Spleen (tissue), 11 donors: ENCODE results near the gene CLBA1. TPM values are rescaled to one million over a fixed set of nuclear protein-coding genes. Genes with fewer than 3 reads are reported as not detected.
A peak's percentile ranks its signal among the peaks of the same experiment; 100 is the strongest.

Experiments
- DNase-seq: peaks from one replicate; pipeline ENCODE4 v3.0.0-alpha.2; 2020
- H3K27ac ChIP-seq, 8 donors: fragments of 200-600 bp; sonication (generic) in 7 of 8; 1 replicate in 4 of 8; 2 replicates in 4 of 8; pipeline versions ENCODE4 v1.5.0 to v1.8.0; 2016 to 2021; ENCODE audit warnings: inconsistent platforms in 4 of 8, mild to moderate bottlenecking in 4 of 8, moderate library complexity in 1 of 8
- H3K27me3 ChIP-seq, 7 donors: fragments of 200-600 bp; sonication (generic) in 6 of 7; replicated peaks in 1 of 7; 1 replicate in 4 of 7; 2 replicates in 3 of 7; pipeline versions ENCODE4 v1.5.0 to v1.8.0; 2016 to 2021; ENCODE audit warnings: inconsistent platforms in 3 of 7, mild to moderate bottlenecking in 1 of 7
- H3K36me3 ChIP-seq, 6 donors: fragments of 200-600 bp; sonication (generic) in 5 of 6; 1 replicate in 4 of 6; 2 replicates in 2 of 6; pipeline versions ENCODE4 v1.5.0 to v1.8.0; 2016 to 2021; ENCODE audit warnings: inconsistent platforms in 2 of 6
- H3K4me1 ChIP-seq, 6 donors: fragments of 200-600 bp; sonication (generic) in 5 of 6; 1 replicate in 3 of 6; 2 replicates in 3 of 6; pipeline versions ENCODE4 v1.5.0 to v1.8.0; 2016 to 2021; ENCODE audit warnings: inconsistent platforms in 3 of 6
- H3K4me3 ChIP-seq, 8 donors: fragments of 200-600 bp; sonication (generic) in 7 of 8; 1 replicate in 4 of 8; 2 replicates in 4 of 8; pipeline versions ENCODE4 v1.5.0 to v1.8.0; 2016 to 2021; ENCODE audit warnings: inconsistent platforms in 4 of 8, mild to moderate bottlenecking in 4 of 8, moderate library complexity in 2 of 8
- H3K9me3 ChIP-seq, 8 donors: fragments of 200-600 bp; sonication (generic) in 7 of 8; 1 replicate in 4 of 8; 2 replicates in 4 of 8; pipeline versions ENCODE4 v1.5.0 to v1.8.0; 2016 to 2021; ENCODE audit warnings: inconsistent platforms in 4 of 8
- POLR2A ChIP-seq, 3 donors: fragments of 450-650 bp; IDR thresholded peaks; one replicate each; pipeline ENCODE4 v1.5.1; 2017; ENCODE audit warnings: antibody characterized with exemption in 3 of 3, mild to moderate bottlenecking in 1 of 3
- POLR2AphosphoS5 ChIP-seq, 3 donors: sonication (generic); formaldehyde crosslinking; IDR thresholded peaks; one replicate each; pipeline ENCODE4 v1.5.1; 2017; ENCODE audit warnings: antibody characterized with exemption in 3 of 3
- WGBS, 5 donors: extraction: QIAGEN DNeasy Blood & Tissue Kit in 3 of 5; methylation state at CpG; one replicate each; pipeline versions ENCODE4 v1.1.5 to v1.1.7; 2013 to 2018; 5-methylcytosine and 5-hydroxymethylcytosine counted together
- intact Hi-C: fragments of 100-400 bp; cut with DNase I; formaldehyde crosslinking; loops from one replicate; pipeline ENCODE4 v1.15.0; 2023; ENCODE audit warnings: low total_unique reads
- polyA plus RNA-seq, 3 donors: library from polyadenylated mRNA; stranded (reverse); fragments of 200-250 nt; gene quantifications; one replicate each; pipeline ENCODE4 v1.2.1, GENCODE V29; 2013
- total RNA-seq, 7 donors: library from RNA; depleted of rRNA in 3 of 7; stranded (reverse); fragments of >200 nt in 3 of 7; fragmentation: NEBNext Ultra II Directional in 4 of 7; extraction: Animal tissue kit (Norgen Biotek cat#: 25700) in 4 of 7; gene quantifications; one replicate each; pipeline versions ENCODE4 v1.1.0 to v1.2.1, GENCODE V29; 2016 to 2021
- TF ChIP-seq, protein P1 (sequence below), 11 experiments: fragments of 200-600 bp in 7 of 11; fragments of 450-650 bp in 4 of 11; sonication (generic) in 4 of 11; IDR thresholded peaks in 8 of 11; conservative IDR thresholded peaks in 3 of 11; 1 replicate in 7 of 11; 2 replicates in 4 of 11; pipeline versions ENCODE4 v1.4.0 to v1.8.0; 2016 to 2021; ENCODE audit warnings: antibody characterized with exemption in 11 of 11, inconsistent platforms in 4 of 11, mild to moderate bottlenecking in 1 of 11
- donor health status: healthy with polysubstance abuse.
- donor health status: DM: no; HTN: no; CAD: no; lungs with moderate emphysema.
- donor health status: DM: no; HTN: no; CAD: no.
- donor health status: Bipolar disorder and iron deficiency.
- donor health status: healthy.
- donor health status: DM: no; HTN: no; CAD: no.
- donor health status: DM: yes; HTN: yes; CAD: no.

Gene CLBA1
- total and polyA plus RNA-seq, 10 donors, result 1.7 to 4.3 (median 3.7) TPM

DNA sequence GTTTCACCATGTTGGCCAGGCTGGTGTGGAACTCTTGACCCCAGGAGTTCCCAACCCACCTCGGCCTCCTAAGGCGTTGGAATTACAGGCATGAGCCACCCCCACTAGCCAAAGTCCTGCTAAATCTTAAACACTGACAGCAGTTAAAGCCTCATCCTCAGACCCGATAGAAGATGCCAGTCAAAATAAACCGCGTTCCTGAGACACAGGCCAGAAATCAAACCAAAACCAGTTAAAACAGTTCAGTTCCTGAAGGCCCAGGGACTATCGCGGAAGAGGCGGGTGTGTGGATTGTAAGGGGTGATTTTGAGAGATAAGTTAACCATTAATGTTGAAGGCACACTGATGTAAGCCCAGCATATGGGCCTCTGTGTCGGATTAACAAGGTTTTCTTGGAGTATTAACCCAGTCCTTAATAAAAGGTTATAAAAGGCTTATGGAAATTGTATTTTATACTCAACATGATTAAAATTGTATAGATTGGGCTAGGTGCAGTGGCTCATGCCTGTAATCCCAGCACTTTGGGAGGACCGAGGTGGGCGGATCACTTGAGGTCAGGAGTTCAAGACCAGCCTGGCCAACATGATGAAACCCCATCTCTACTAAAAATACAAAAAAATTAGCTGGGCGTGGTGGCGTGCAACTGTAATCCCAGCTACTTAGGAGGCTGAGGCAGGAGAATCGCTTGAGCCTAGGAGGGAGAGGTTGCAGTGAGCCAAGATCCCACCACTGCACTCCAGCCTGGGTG, 54.0 kb downstream of the CLBA1 start:
- Histone ChIP-seq H3K4me3 (no peak overlapping the region), H3K27ac (no peak overlapping the region), H3K27me3 (no peaks in the 10 kb centered on the region), H3K9me3 (no peaks in the 10 kb centered on the region), H3K4me1 (peaks cover 0 to 9% (median 0%) of the 10 kb centered on the region in 6 donors), H3K36me3 (no peaks in the 10 kb centered on the region)
- intact Hi-C loops, result no loop called here
- peak; percentile 31 for DNase-seq
- TF ChIP-seq POLR2A (IDR thresholded peaks at IDR 0.05) (no peak), POLR2AphosphoS5 (IDR thresholded peaks at IDR 0.05) (no peak)
- TF ChIP-seq, protein P1, sequence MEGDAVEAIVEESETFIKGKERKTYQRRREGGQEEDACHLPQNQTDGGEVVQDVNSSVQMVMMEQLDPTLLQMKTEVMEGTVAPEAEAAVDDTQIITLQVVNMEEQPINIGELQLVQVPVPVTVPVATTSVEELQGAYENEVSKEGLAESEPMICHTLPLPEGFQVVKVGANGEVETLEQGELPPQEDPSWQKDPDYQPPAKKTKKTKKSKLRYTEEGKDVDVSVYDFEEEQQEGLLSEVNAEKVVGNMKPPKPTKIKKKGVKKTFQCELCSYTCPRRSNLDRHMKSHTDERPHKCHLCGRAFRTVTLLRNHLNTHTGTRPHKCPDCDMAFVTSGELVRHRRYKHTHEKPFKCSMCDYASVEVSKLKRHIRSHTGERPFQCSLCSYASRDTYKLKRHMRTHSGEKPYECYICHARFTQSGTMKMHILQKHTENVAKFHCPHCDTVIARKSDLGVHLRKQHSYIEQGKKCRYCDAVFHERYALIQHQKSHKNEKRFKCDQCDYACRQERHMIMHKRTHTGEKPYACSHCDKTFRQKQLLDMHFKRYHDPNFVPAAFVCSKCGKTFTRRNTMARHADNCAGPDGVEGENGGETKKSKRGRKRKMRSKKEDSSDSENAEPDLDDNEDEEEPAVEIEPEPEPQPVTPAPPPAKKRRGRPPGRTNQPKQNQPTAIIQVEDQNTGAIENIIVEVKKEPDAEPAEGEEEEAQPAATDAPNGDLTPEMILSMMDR (IDR thresholded peaks at IDR 0.05 in 8 of 11, conservative IDR thresholded peaks at IDR 0.05 in 3 of 11), result no peak
- WGBS, 5 donors, result 82 to 92% (median 84%) methylated on average over 10 to 14 of the region's 14 CpGs

DNA sequence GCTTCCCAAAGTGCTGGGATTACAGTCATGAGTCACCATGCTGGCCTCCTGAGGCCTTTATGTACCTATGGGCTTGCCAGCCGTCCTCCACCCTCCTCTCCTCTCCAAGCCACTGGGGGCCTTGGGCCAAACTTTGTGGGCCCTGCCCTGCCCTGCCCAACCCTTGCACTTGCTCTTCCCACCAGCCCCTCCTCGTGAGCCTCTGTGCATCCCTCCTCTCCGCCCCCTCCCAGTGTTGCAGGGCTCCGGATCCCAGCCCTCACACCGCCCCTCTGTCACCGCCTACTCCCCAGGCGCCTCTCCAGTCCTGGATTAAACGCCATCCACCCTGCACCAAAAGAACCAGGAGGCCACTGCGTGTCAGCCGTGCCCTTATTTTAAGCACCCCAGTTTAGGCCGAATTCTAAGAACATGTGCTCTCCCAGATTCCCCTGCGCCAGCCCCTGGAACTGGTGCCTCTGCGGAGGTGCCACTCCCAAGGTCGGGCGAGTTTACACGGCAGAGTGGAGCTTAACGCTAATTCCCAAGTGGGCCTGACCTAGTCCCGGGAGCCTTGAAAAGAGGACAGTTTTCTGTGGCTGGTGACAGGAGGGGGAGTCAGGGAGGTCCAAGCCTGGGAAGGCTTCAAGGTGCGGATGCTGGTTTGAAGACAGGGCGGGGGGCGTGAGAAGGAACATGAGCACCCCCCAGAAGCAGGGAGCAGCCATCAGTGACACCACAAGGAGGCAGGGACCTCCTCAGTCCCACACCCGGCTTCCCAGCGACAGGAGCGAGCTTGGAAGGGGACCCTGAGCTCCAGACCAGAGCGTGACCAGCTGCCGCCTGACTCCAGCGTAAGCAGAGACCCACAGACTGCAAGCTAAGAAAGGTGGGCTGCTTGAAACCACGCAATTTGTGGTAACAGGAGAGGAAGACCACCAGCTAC, 56.5 kb downstream of the CLBA1 start:
- Histone ChIP-seq H3K9me3 (no peaks in the 10 kb centered on the region), H3K36me3 (peaks cover 0 to 4% (median 0%) of the 10 kb centered on the region in 6 donors), H3K4me3 (no peak overlapping the region), H3K27ac (no peak overlapping the region), H3K27me3 (peaks cover 0 to 5% (median 0%) of the 10 kb centered on the region in 7 donors), H3K4me1 (peaks cover 5 to 33% (median 12%) of the 10 kb centered on the region in 6 donors)
- 83 to 92% (median 88%) methylated on average over 25 to 28 of the region's 28 CpGs for WGBS, 5 donors
- DNase-seq, result peak; percentile 59
- no peak for TF ChIP-seq POLR2A (IDR thresholded peaks at IDR 0.05)
- TF ChIP-seq, protein P1 (IDR thresholded peaks at IDR 0.05 in 8 of 11, conservative IDR thresholded peaks at IDR 0.05 in 3 of 11), result no peak
- no peak for TF ChIP-seq POLR2AphosphoS5 (IDR thresholded peaks at IDR 0.05)
- intact Hi-C loops, result no loop called here

DNA sequence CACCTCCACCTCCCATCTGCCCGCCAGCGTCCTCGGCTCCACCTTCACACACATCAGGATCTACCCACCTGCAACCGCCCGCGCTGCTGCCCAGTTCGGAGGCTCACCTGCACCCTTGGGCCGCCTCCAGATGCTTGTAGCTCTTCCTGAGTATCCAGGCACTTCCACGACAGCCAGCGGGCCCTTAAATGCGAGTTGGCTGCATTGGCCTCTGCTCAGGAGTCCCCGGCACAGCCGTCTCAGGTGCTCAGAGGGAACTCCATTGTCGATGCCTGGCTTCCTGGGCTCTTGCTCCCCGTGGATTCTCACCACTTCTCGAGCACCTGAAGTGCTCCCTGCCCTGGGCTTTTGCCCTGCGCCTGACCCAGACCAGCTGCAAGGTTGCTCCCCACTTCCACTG, 57.2 kb downstream of the CLBA1 start:
- intact Hi-C loops, result no loop called here
- peaks cover 0 to 5% (median 0%) of the 10 kb centered on the region in 7 donors for H3K27me3 ChIP-seq
- H3K4me1 ChIP-seq, result peaks cover 5 to 33% (median 12%) of the 10 kb centered on the region in 6 donors
- H3K36me3 ChIP-seq, result peaks cover 0 to 11% (median 0%) of the 10 kb centered on the region in 6 donors
- no peaks in the 10 kb centered on the region for H3K9me3 ChIP-seq
- H3K4me3 ChIP-seq, result no peak overlapping the region
- TF ChIP-seq POLR2AphosphoS5 (IDR thresholded peaks at IDR 0.05), result peak in 1 of 3 donors; percentile 21
- no peak for TF ChIP-seq POLR2A (IDR thresholded peaks at IDR 0.05)
- H3K27ac ChIP-seq, result no peak overlapping the region
- peak; percentile 57 for DNase-seq
- 89 to 92% (median 91%) methylated on average over 14 to 17 of the region's 17 CpGs for WGBS, 5 donors

DNA sequence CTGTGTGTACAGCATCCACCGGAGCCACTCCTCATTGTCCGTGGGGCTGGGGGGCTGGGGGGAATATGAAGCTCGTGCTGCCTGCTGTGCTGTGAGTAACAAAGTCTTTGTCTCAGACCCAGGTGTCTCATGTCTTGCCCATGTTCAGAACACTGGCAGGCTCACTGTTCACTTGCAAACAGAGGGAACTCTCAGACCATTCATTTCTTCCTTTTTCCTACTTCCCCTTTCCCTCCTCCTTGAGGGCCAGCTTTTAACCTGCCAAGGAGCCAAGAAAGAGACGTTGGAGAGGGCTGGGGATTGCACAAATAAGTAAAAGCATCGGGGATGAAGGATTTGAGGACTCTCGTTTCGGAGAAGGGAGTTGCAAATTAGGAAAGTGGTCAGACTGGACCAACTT, 58.1 kb downstream of the CLBA1 start:
- intact Hi-C loops, result loop anchor here (2.0 kb wide), 1 partner anchor 67 kb away; no protein-coding TSS in a partner anchor

More for the DNA sequence above, 58.1 kb downstream of the CLBA1 start:
- TF ChIP-seq, protein P1 (IDR thresholded peaks at IDR 0.05 in 8 of 11, conservative IDR thresholded peaks at IDR 0.05 in 3 of 11), result no peak
- TF ChIP-seq POLR2AphosphoS5 (IDR thresholded peaks at IDR 0.05) (no peak), POLR2A (IDR thresholded peaks at IDR 0.05) (no peak)
- Histone ChIP-seq H3K4me1 (peaks cover 5 to 33% (median 12%) of the 10 kb centered on the region in 6 donors), H3K4me3 (no peak overlapping the region), H3K9me3 (no peaks in the 10 kb centered on the region), H3K27ac (no peak overlapping the region), H3K36me3 (peaks cover 0 to 19% (median under 1%) of the 10 kb centered on the region in 6 donors), H3K27me3 (peaks cover 0 to 5% (median 0%) of the 10 kb centered on the region in 7 donors)
- 57 to 72% (median 66%) methylated on average over 7 of the region's 7 CpGs for WGBS, 5 donors
- no peak for DNase-seq

Other genes starting within 250 kb of the CLBA1 start
- gene SIVA1, start 232.6 kb upstream of the CLBA1 start, total RNA-seq, result 100 to 1,000 TPM in 3 of 7 donors, 10 to 100 TPM in 4; 56.7 to 198 (median 76.4) TPM
- 100 to 1,000 TPM; 119 to 226 (median 184) TPM for gene SIVA1, start 232.6 kb upstream of the CLBA1 start, polyA plus RNA-seq
- 100 to 1,000 TPM; 107 to 184 (median 141) TPM for gene AKT1, start 190.0 kb upstream of the CLBA1 start, total RNA-seq
- gene AKT1, start 190.0 kb upstream of the CLBA1 start, polyA plus RNA-seq, result 100 to 1,000 TPM in 1 of 3 donors, 10 to 100 TPM in 2; 56.2 to 114 (median 61.6) TPM
- 10 to 100 TPM in 1 of 7 donors, 1 to 10 TPM in 6; 4.2 to 11.5 (median 7.9) TPM for gene ZBTB42, start 184.7 kb upstream of the CLBA1 start, total RNA-seq
- 1 to 10 TPM in 2 of 3 donors, under 1 TPM in 1; 0.74 to 2.9 (median 1.1) TPM for gene ZBTB42, start 184.7 kb upstream of the CLBA1 start, polyA plus RNA-seq
- gene CEP170B, start 120.5 kb upstream of the CLBA1 start, total RNA-seq, result 10 to 100 TPM in 1 of 7 donors, 1 to 10 TPM in 6; 5.2 to 12.6 (median 5.9) TPM
- 1 to 10 TPM in 1 of 3 donors, under 1 TPM in 2; 0.58 to 3.8 (median 0.72) TPM for gene CEP170B, start 120.5 kb upstream of the CLBA1 start, polyA plus RNA-seq
- gene PLD4, start 60.9 kb upstream of the CLBA1 start, total RNA-seq, result 10 to 100 TPM in 6 of 7 donors, 1 to 10 TPM in 1; 5.4 to 30.2 (median 13.9) TPM
- gene PLD4, start 60.9 kb upstream of the CLBA1 start, polyA plus RNA-seq, result 10 to 100 TPM; 25.8 to 31.3 (median 29.8) TPM
- 1 to 10 TPM in 1 of 7 donors, under 1 TPM in 6; 0.26 to 1.3 (median 0.66) TPM for gene AHNAK2, start 7.4 kb upstream of the CLBA1 start, total RNA-seq
- gene AHNAK2, start 7.4 kb upstream of the CLBA1 start, polyA plus RNA-seq, result under 1 TPM; 0.30 to 0.86 (median 0.76) TPM
- 10 to 100 TPM in 2 of 7 donors, 1 to 10 TPM in 5; 6.5 to 15.1 (median 8.7) TPM for gene CDCA4, start 35.3 kb downstream of the CLBA1 start, total RNA-seq
- gene CDCA4, start 35.3 kb downstream of the CLBA1 start, polyA plus RNA-seq, result 10 to 100 TPM in 1 of 3 donors, 1 to 10 TPM in 2; 5.8 to 10.5 (median 8.5) TPM
- 10 to 100 TPM; 17.5 to 33.7 (median 23.1) TPM for gene GPR132, start 79.6 kb downstream of the CLBA1 start, total RNA-seq
- 1 to 10 TPM; 5.0 to 9.0 (median 5.8) TPM for gene GPR132, start 79.6 kb downstream of the CLBA1 start, polyA plus RNA-seq
- 10 to 100 TPM in 1 of 7 donors, 1 to 10 TPM in 6; 3.0 to 10.8 (median 6.0) TPM for gene JAG2, start 183.0 kb downstream of the CLBA1 start, total RNA-seq
- 10 to 100 TPM in 1 of 3 donors, 1 to 10 TPM in 2; 6.1 to 14.3 (median 6.6) TPM for gene JAG2, start 183.0 kb downstream of the CLBA1 start, polyA plus RNA-seq
- 10 to 100 TPM; 10.1 to 31.1 (median 25.3) TPM for gene NUDT14, start 195.5 kb downstream of the CLBA1 start, total RNA-seq
- gene NUDT14, start 195.5 kb downstream of the CLBA1 start, polyA plus RNA-seq, result 10 to 100 TPM; 17.7 to 25.4 (median 17.7) TPM